Measurements from ENCODE around the gene GET3. TPM values are rescaled to one million over a fixed set of nuclear protein-coding genes. Genes with fewer than 3 reads are reported as not detected.
A peak's percentile ranks its signal among the peaks of the same experiment; 100 is the strongest.
"Not testable (repeated sequence)": the region's sequence is repeated elsewhere in the genome, so short reads cannot be mapped to it uniquely, and the experiment has no call there.

The GET3 gene
- total RNA-seq, 1 donor from 2014 or later: 62.7 TPM

DNA sequence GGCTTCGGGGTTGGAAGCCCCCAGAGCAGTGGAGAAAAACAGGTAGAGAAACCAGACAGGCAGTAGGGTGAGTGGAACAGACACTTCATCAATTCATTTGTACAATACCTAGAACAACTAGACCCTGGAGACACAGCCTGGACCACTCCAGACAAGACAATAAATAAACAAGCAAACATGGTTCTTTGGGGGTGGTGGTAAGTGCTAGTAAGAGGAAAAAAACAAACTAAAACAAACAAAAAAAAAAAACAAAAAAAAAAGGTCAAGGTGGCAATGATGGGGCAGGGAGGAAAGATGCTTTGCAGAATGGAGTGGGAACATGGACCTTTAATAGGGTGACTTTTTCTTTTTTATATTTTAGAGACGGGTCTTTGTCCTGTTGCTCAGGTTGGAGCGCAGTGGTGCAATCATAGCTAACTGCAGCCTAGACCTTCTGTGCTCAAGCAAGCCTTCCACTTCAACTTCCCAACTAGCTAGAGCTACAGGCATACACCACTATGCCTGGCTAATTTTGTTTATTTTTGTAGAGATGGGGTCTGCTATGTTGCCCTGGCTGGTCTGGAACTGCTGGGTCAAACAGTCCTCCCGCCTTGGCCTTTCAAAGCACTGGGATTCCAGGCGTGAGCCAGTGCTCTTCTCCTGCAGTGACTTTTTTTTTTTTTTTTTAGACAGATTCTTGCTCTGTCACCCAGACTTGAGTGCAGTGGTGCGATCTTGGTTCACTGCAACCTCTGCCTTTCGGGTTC, 57.1 kb downstream of the GET3 start:
- peaks cover 26% of the 10 kb centered on the region for H3K4me1 Mint-ChIP-seq (ENCODE audit: low read depth)
- H3K27ac Mint-ChIP-seq: peak overlapping the region; percentile 91
- no peak for DNase-seq (ENCODE audit: low spot score)
- intact Hi-C loops (cut with micrococcal nuclease): loop anchor here (5.0 kb wide), 4 partner anchors 62 to 1043 kb away; partner anchors contain the start of genes CALR, DHPS and TRIR
- H3K36me3 Mint-ChIP-seq (ENCODE audit: low read depth): peaks cover 33% of the 10 kb centered on the region
- no peaks in the 10 kb centered on the region for H3K9me3 Mint-ChIP-seq
- H3K27me3 Mint-ChIP-seq (ENCODE audit: low read depth): no peaks in the 10 kb centered on the region
- peak overlapping the region; percentile 73 for H3K4me3 Mint-ChIP-seq (ENCODE audit: low read depth)

DNA sequence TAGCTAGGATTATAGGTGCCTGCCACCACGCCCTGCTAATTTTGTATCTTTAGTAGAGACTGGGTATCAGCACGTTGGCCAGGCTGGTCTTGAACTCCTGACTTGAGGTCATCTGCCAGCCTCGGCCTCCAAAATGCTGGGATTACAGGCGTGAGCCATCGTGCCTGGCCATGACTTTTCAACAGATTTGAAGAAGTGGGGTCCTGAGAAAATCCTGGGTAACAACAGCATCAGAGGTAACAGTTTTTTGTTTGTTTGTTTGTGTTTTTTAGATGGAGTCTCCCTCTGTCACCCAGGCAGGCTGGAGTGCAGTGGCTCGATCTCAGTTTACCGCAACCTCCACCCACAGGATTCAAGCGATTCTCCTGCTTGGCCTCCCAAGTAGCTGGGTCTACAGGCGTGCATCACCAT, 57.7 kb downstream of the GET3 start:
- no peaks in the 10 kb centered on the region for H3K27me3 Mint-ChIP-seq (ENCODE audit: low read depth)
- intact Hi-C loops (cut with micrococcal nuclease): loop anchor here (5.0 kb wide), 4 partner anchors 63 to 1042 kb away; partner anchors contain the start of genes CALR, DHPS and TRIR

DNA sequence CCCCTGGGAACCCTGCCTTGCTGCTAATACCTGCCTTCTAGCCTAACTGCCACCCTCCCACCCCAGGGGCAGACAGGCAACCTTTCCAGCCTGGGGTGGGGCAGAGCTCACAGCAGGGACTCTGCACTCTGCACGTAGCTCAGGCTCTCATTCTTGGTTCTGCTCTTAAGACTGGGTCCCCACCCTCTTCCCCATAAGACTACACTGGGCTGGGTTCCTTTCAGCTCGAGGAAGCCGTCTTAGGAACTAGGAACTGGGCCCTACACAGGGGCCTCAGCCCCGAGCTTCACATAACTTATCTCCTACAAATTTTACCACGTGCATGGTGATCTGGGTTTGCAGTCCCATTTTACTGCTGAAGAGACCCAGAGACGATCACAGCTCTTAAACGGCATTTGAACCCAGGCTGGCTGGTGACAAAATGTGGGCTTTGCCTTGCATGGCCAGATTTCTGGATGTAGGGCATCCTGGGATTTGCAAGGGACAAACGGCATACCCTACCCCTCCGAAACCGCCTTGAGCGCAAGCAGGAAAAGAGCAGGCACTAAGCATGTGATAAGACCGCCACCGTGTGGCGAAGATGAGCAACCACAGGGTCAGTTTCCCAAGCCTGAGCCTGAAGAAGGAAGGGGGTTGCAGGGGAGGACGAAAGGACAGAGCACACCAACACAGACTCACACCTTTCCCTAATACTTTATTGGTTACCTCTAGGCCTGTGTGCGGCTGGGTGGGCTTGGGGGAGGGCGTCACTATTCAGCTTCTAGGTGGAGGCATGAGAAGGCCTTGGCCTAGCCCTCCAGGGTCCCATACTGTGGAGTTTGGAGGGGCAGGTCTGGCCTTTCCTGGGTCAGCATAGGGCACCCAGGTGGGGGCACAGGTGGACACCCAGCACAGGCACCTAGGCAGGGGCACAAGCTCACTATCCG, 59.1 kb downstream of the GET3 start:
- intact Hi-C loops (cut with micrococcal nuclease): loop anchor here (1.0 kb wide), 3 partner anchors 19 to 36 kb away; no protein-coding TSS in a partner anchor
- peak overlapping the region; percentile 68 for H3K4me3 Mint-ChIP-seq (ENCODE audit: low read depth)
- peaks cover 52% of the 10 kb centered on the region for H3K36me3 Mint-ChIP-seq (ENCODE audit: low read depth)
- H3K4me1 Mint-ChIP-seq (ENCODE audit: low read depth): peaks cover 26% of the 10 kb centered on the region
- H3K27me3 Mint-ChIP-seq (ENCODE audit: low read depth): no peaks in the 10 kb centered on the region
- no peaks in the 10 kb centered on the region for H3K9me3 Mint-ChIP-seq
- peak; percentile 73 for DNase-seq (ENCODE audit: low spot score)
- H3K27ac Mint-ChIP-seq: peak overlapping the region; percentile 75

More for the DNA sequence above, 57.7 kb downstream of the GET3 start:
- Mint-ChIP-seq H3K27ac (peak overlapping the region; percentile 91), H3K36me3 (ENCODE audit: low read depth) (peaks cover 40% of the 10 kb centered on the region), H3K4me1 (ENCODE audit: low read depth) (peaks cover 26% of the 10 kb centered on the region), H3K9me3 (no peaks in the 10 kb centered on the region), H3K4me3 (ENCODE audit: low read depth) (peak overlapping the region; percentile 73)
- DNase-seq (ENCODE audit: low spot score): no peak

DNA sequence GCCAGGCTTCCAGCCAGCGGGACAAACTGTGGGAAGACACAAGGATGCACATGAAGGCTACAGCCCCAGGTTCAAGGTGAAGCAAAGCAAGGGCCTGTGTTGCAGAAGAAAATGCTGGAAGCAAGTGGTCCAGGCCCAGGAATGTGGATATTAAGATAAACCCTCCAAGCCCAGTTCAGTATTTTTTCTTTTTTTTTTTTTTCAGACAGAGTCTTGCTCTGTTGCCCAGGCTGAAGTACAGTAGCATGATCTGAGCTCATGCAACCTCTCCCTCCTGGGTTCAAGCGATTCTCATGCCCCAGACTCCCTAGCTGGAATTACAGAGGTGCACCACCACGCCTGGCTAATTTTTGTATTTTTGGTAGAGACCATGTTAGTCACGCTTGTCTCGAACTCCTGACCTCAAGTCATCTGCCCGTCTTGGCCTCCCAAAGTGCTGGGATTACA, 59.9 kb downstream of the GET3 start:
- H3K27me3 Mint-ChIP-seq (ENCODE audit: low read depth): no peaks in the 10 kb centered on the region
- peaks cover 28% of the 10 kb centered on the region for H3K4me1 Mint-ChIP-seq (ENCODE audit: low read depth)
- DNase-seq (ENCODE audit: low spot score): no peak
- no peak overlapping the region for H3K4me3 Mint-ChIP-seq (ENCODE audit: low read depth)
- no peaks in the 10 kb centered on the region for H3K9me3 Mint-ChIP-seq
- intact Hi-C loops (cut with micrococcal nuclease): no loop called here
- H3K27ac Mint-ChIP-seq: no peak overlapping the region
- peaks cover 46% of the 10 kb centered on the region for H3K36me3 Mint-ChIP-seq (ENCODE audit: low read depth)

DNA sequence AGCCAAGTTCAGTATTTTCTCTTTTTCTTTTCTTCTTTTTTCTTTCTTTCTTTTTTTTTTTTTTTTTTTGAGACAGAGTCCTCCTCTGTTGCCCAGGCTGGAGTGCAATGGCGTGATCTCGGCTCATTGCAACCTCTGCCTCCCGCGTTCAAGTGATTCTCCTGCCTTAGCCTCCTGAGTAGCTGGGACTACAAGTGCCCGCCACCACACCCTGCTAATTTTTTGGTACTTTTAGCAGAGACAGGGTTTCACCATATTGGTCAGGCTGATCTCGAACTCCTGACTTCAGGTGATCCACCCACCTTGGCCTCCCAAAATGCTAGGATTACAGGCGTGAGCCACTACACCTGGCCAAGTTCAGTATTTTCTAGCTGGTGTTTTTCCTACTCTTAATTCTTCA, 60.3 kb downstream of the GET3 start:
- H3K36me3 Mint-ChIP-seq (ENCODE audit: low read depth): peaks cover 42% of the 10 kb centered on the region
- H3K9me3 Mint-ChIP-seq; H3K27ac Mint-ChIP-seq; H3K4me3 Mint-ChIP-seq (ENCODE audit: low read depth); intact Hi-C loops (cut with micrococcal nuclease); H3K27me3 Mint-ChIP-seq (ENCODE audit: low read depth); DNase-seq (ENCODE audit: low spot score): not testable (repeated sequence)
- peaks cover 32% of the 10 kb centered on the region for H3K4me1 Mint-ChIP-seq (ENCODE audit: low read depth)

Other genes with a start within 250 kb of the GET3 start
- gene ZNF564, start 186.0 kb upstream of the GET3 start, total RNA-seq: 7.4 and 7.6 TPM in 2 replicates
- gene ZNF490, start 126.7 kb upstream of the GET3 start, total RNA-seq: 7.0 and 9.9 TPM in 2 replicates
- 21.8 and 22.5 TPM in 2 replicates for gene ZNF791, start 126.6 kb upstream of the GET3 start, total RNA-seq
- gene MAN2B1, start 70.8 kb upstream of the GET3 start, total RNA-seq: 133 and 147 TPM in 2 replicates
- 23.1 and 23.7 TPM in 2 replicates for gene WDR83, start 70.7 kb upstream of the GET3 start, total RNA-seq
- 122 and 134 TPM in 2 replicates for gene DHPS, start 55.6 kb upstream of the GET3 start, total RNA-seq
- not detected in 2 replicates for gene GNG14, start 49.5 kb upstream of the GET3 start, total RNA-seq
- gene FBXW9, start 40.9 kb upstream of the GET3 start, total RNA-seq: 8.8 and 9.4 TPM in 2 replicates
- gene TNPO2, start 13.6 kb upstream of the GET3 start, total RNA-seq: 109 and 112 TPM in 2 replicates
- gene TRIR, start 2.8 kb upstream of the GET3 start, total RNA-seq: 204 and 210 TPM in 2 replicates
- 0.11 TPM in 1 of 2 replicates, not detected in the other for gene BEST2, start 14.3 kb downstream of the GET3 start, total RNA-seq
- gene HOOK2, start 38.1 kb downstream of the GET3 start, total RNA-seq: 18.3 and 25.1 TPM in 2 replicates
- 333 and 351 TPM in 2 replicates for gene JUNB, start 54.0 kb downstream of the GET3 start, total RNA-seq
- gene PRDX2, start 64.3 kb downstream of the GET3 start, total RNA-seq: 274 and 279 TPM in 2 replicates
- gene THSD8, start 64.6 kb downstream of the GET3 start, total RNA-seq: 28.6 and 29.8 TPM in 2 replicates
- 38.3 and 40.6 TPM in 2 replicates for gene RNASEH2A, start 69.1 kb downstream of the GET3 start, total RNA-seq
- not detected in 2 replicates for gene RTBDN, start 97.1 kb downstream of the GET3 start, total RNA-seq
- gene MAST1, start 101.0 kb downstream of the GET3 start, total RNA-seq: 5.2 and 6.5 TPM in 2 replicates
- gene DNASE2, start 144.0 kb downstream of the GET3 start, total RNA-seq: 21.9 and 25.6 TPM in 2 replicates
- gene KLF1, start 149.7 kb downstream of the GET3 start, total RNA-seq: 0.62 and 0.97 TPM in 2 replicates
- 51.6 and 53.2 TPM in 2 replicates for gene GCDH, start 153.7 kb downstream of the GET3 start, total RNA-seq
- gene SYCE2, start 181.8 kb downstream of the GET3 start, total RNA-seq: 1.9 and 3.2 TPM in 2 replicates
- gene FARSA, start 196.2 kb downstream of the GET3 start, total RNA-seq: 165 and 166 TPM in 2 replicates
- gene CALR, start 201.1 kb downstream of the GET3 start, total RNA-seq: 984 and 991 TPM in 2 replicates
- 189 and 196 TPM in 2 replicates for gene RAD23A, start 208.4 kb downstream of the GET3 start, total RNA-seq
- gene GADD45GIP1, start 219.7 kb downstream of the GET3 start, total RNA-seq: 29.2 and 32.6 TPM in 2 replicates
- gene DAND5, start 232.1 kb downstream of the GET3 start, total RNA-seq: 0.16 TPM in 1 of 2 replicates, not detected in the other